PC-9 (cell line): Measurements from ENCODE around the gene ZNF845. TPM values are rescaled to one million over a fixed set of nuclear protein-coding genes. Genes with fewer than 3 reads are reported as not detected.
"Not testable (repeated sequence)": the region's sequence is repeated elsewhere in the genome, so short reads cannot be mapped to it uniquely, and the experiment has no call there.

ENCODE experiments used
- BruUV-seq: library from RNA; stranded (reverse); fragments of 400-500 nt; replicated peaks from 2 replicates; lab custom pipeline; 2021; lab: Mats Ljungman, UMichigan
- CTCF ChIA-PET: fragments of 300-600 bp; sonication (Branson Sonifier 250); formaldehyde crosslinking; loops from one replicate; lab custom pipeline; 2022; ENCODE audit warnings: antibody characterized with exemption; lab: Charles Lee
- POLR2A ChIA-PET: fragments of 300-600 bp; sonication (Branson Sonifier 250); formaldehyde crosslinking; loops from one replicate; lab custom pipeline; 2022; ENCODE audit warnings: antibody characterized with exemption; ENCODE audit not compliant: unreplicated experiment; lab: Charles Lee
- DNase-seq, 2 experiments: peaks; one replicate each; pipeline versions ENCODE4 v3.0.0 to v3.0.0-alpha.2; 2015 to 2022; ENCODE audit warnings: mixed read lengths in 1 of 2
- H2AFZ ChIP-seq: fragments of 200-600 bp; sonication (generic); 2 replicates; pipeline ENCODE4 v1.8.1; 2017; ENCODE audit warnings: antibody characterized with exemption
- H3F3A ChIP-seq: fragments of 200-600 bp; sonication (generic); 2 replicates; pipeline ENCODE4 v1.8.1; 2017; ENCODE audit warnings: antibody characterized with exemption, mild to moderate bottlenecking, low read depth; ENCODE audit not compliant: insufficient read depth
- H3K27ac ChIP-seq: fragments of 200-600 bp; sonication (generic); 2 replicates; pipeline ENCODE4 v1.6.1; 2016; ENCODE audit warnings: mixed run types
- H3K27me3 ChIP-seq: fragments of 200-600 bp; sonication (generic); 2 replicates; pipeline ENCODE4 v1.6.1; 2016; ENCODE audit warnings: low read depth, mixed run types; ENCODE audit not compliant: insufficient read depth
- H3K36me3 ChIP-seq: fragments of 200-600 bp; sonication (generic); 2 replicates; pipeline ENCODE4 v1.6.1; 2016; ENCODE audit warnings: low read depth, mixed run types
- H3K4me1 ChIP-seq: fragments of 200-600 bp; sonication (generic); replicated peaks from 2 replicates; pipeline ENCODE4 v1.6.1; 2016; ENCODE audit warnings: mixed run types; ENCODE audit not compliant: insufficient read depth
- H3K4me2 ChIP-seq: fragments of 200-600 bp; sonication (generic); 2 replicates; pipeline ENCODE4 v1.6.1; 2017; ENCODE audit warnings: mixed run types
- H3K4me3 ChIP-seq: fragments of 200-600 bp; sonication (generic); 2 replicates; pipeline ENCODE4 v1.6.1; 2016; ENCODE audit warnings: mixed run types
- H3K79me2 ChIP-seq: fragments of 200-600 bp; sonication (generic); 2 replicates; pipeline ENCODE4 v1.6.1; 2017; ENCODE audit warnings: low read depth, mixed run types
- H3K9me2 ChIP-seq: fragments of 200-600 bp; sonication (generic); 2 replicates; pipeline ENCODE4 v1.8.1; 2017; ENCODE audit warnings: mild to moderate bottlenecking; ENCODE audit not compliant: insufficient read depth
- H3K9me3 ChIP-seq: fragments of 200-600 bp; sonication (generic); 2 replicates; pipeline ENCODE4 v1.8.1; 2016; ENCODE audit warnings: low read depth; ENCODE audit not compliant: insufficient read depth
- H4K20me1 ChIP-seq: fragments of 200-600 bp; sonication (generic); 2 replicates; pipeline ENCODE4 v1.8.1; 2017; ENCODE audit not compliant: insufficient read depth
- EZH2 ChIP-seq: fragments of 200-600 bp; sonication (generic); IDR thresholded peaks from 2 replicates; pipeline ENCODE4 v1.8.0; 2017; ENCODE audit warnings: antibody characterized with exemption, low read depth
- intact Hi-C: fragments of 100-400 bp; cut with micrococcal nuclease; formaldehyde crosslinking; loops from one replicate; pipeline ENCODE4 v1.10.0; 2022; ENCODE audit not compliant: unreplicated experiment
- total RNA-seq: library from RNA; stranded (reverse); gene quantifications from 2 replicates; pipeline ENCODE4 v1.2.3, GENCODE V29; 2021
- TF ChIP-seq, protein P1 (sequence below): fragments of 200-600 bp; sonication (generic); conservative IDR thresholded peaks from 2 replicates; pipeline ENCODE4 v1.6.1; 2017; ENCODE audit warnings: mixed run types, antibody characterized with exemption, mild to moderate bottlenecking, moderate library complexity

Gene ZNF845
- total RNA-seq, 1 experiment from 2014 or later, result 8.6 TPM

- H3K27me3 ChIP-seq, result peaks cover 25% of the 10 kb centered on the region; the same call in 1 of the 2 replicates
- H3K27ac ChIP-seq, result no peak overlapping the region
- H2AFZ ChIP-seq, result no peak overlapping the region
- ChIA-PET CTCF (interaction anchor here (0.6 kb wide), 1 partner anchor 799 kb away, joined by 3 read pairs; no protein-coding TSS in a partner anchor), POLR2A (no interaction called here)
- no peaks in the 10 kb centered on the region for H3K79me2 ChIP-seq
- BruUV-seq, result no TSS peak
- no peak overlapping the region for H3K4me2 ChIP-seq
- H3K9me3 ChIP-seq, result peaks cover 20% of the 10 kb centered on the region
- H3K36me3 ChIP-seq, result no peaks in the 10 kb centered on the region
- no peaks in the 10 kb centered on the region for H3K4me1 ChIP-seq
- DNase-seq, result no peak
- no peaks in the 10 kb centered on the region for H3F3A ChIP-seq
- TF ChIP-seq, protein P1, sequence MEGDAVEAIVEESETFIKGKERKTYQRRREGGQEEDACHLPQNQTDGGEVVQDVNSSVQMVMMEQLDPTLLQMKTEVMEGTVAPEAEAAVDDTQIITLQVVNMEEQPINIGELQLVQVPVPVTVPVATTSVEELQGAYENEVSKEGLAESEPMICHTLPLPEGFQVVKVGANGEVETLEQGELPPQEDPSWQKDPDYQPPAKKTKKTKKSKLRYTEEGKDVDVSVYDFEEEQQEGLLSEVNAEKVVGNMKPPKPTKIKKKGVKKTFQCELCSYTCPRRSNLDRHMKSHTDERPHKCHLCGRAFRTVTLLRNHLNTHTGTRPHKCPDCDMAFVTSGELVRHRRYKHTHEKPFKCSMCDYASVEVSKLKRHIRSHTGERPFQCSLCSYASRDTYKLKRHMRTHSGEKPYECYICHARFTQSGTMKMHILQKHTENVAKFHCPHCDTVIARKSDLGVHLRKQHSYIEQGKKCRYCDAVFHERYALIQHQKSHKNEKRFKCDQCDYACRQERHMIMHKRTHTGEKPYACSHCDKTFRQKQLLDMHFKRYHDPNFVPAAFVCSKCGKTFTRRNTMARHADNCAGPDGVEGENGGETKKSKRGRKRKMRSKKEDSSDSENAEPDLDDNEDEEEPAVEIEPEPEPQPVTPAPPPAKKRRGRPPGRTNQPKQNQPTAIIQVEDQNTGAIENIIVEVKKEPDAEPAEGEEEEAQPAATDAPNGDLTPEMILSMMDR, result no peak
- no peak for TF ChIP-seq EZH2
- intact Hi-C loops, result no loop called here
- no peaks in the 10 kb centered on the region for H4K20me1 ChIP-seq
- no peak overlapping the region for H3K4me3 ChIP-seq
- no peaks in the 10 kb centered on the region for H3K9me2 ChIP-seq
Measured at GRCh38 chr19:53290758-53291549, 42.6 kb upstream of the ZNF845 start.

DNA sequence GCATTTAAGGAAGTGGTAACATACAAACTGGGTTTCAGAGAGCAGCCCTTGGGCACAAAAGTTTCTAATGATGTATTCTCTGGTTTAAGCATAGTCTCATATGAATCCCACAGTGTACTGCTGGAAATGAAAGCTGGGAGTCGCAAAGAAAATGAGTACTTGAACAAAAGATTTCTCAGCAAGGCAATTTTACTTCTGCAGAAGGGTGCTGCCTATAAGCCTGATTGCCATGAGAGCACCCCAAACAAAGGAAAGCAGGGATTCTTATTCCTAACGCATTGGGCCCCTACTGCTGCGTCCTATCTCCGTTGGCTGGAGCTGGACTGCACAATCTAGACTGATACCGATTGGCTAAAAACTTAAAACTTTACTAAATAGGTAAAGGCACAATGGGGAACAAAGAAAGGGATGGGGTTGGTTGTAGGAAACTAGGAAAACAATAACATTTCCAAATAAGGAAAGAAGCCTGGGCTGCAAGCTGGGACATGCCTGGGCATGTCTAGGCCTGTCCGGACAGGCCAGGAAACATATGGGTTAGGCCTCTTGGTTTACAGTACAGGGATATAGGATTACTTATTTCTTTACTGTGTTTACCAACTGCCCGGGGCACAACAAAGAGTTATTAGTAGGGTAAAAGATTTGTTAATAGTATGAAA is 38.6 kb upstream of the ZNF845 start:
- H3K4me2 ChIP-seq, result no peak overlapping the region
- no TSS peak for BruUV-seq
- TF ChIP-seq EZH2, result no peak
- TF ChIP-seq, protein P1, result no peak
- no peaks in the 10 kb centered on the region for H4K20me1 ChIP-seq
- H3K27me3 ChIP-seq, result peaks cover 42% of the 10 kb centered on the region
- H3K4me3 ChIP-seq, result no peak overlapping the region
- H3K4me1 ChIP-seq, result no peaks in the 10 kb centered on the region
- no peak overlapping the region for H3K27ac ChIP-seq
- DNase-seq, result no peak
- H3K9me2 ChIP-seq, result no peaks in the 10 kb centered on the region
- no peaks in the 10 kb centered on the region for H3K36me3 ChIP-seq
- ChIA-PET CTCF (no interaction called here), POLR2A (no interaction called here)
- H3K79me2 ChIP-seq, result no peaks in the 10 kb centered on the region
- peaks cover 20% of the 10 kb centered on the region for H3K9me3 ChIP-seq
- no peaks in the 10 kb centered on the region for H3F3A ChIP-seq
- no peak overlapping the region for H2AFZ ChIP-seq
- intact Hi-C loops, result no loop called here

DNA sequence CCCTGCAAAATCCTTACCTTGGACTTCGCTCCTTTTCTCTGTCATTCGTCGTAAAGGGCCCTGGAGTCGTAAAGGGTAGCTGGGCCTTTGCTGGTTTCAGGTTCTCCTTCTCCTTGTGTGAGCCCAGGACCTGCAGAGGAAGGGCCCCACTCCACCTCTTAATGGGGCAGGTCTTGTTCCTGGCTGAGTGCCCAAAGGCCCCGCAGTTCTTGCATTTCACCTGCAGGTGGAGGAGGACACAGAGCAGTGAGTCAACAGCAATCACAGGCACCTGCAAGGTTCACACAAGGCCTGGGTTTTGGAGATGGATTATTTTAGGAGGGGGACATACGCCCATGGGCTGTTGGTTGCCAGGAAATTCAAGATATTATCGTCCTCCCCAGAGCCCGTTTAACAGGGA is 32.2 kb upstream of the ZNF845 start:
- DNase-seq, intact Hi-C loops, H3K36me3 ChIP-seq, H3K79me2 ChIP-seq, CTCF ChIA-PET, H4K20me1 ChIP-seq, H3K9me2 ChIP-seq, H3K4me3 ChIP-seq, H3K9me3 ChIP-seq, H3K27ac ChIP-seq, H2AFZ ChIP-seq, POLR2A ChIA-PET, H3K4me2 ChIP-seq, BruUV-seq, H3F3A ChIP-seq, H3K4me1 ChIP-seq: not testable (repeated sequence)
- H3K27me3 ChIP-seq, result peaks cover 70% of the 10 kb centered on the region
